ENCODE results near the gene CMTR1. TPM values are rescaled to one million over a fixed set of nuclear protein-coding genes. Genes with fewer than 3 reads are reported as not detected.

Gene CMTR1
- polyA plus RNA-seq, 1 of the 3 experiments (the other 2 are of a cell fraction): 19.8 TPM

- Histone ChIP-seq H3K4me1 (ENCODE audit: control insufficient read depth in 1 of 2, insufficient read depth in 2 of 2, low read depth in 1 of 2, low read length in 1 of 2) (peaks cover 0 to 3% of the 10 kb centered on the region in 2 experiments; a peak in 2 of 4 replicates), H3K9me3 (no peaks in the 10 kb centered on the region), H3K27me3 (ENCODE audit: insufficient read depth) (no peaks in the 10 kb centered on the region), H4K20me1 (ENCODE audit: insufficient read depth) (no peaks in the 10 kb centered on the region; the same call in 1 of the 2 replicates), H3K9ac (no peak overlapping the region), H3K79me2 (ENCODE audit: insufficient read depth) (peaks cover 20% of the 10 kb centered on the region), H2AFZ (ENCODE audit: low read depth) (no peak overlapping the region), H3F3A (replicated peaks; ENCODE audit: insufficient read depth) (peaks cover 3% of the 10 kb centered on the region), H3K36me3 (replicated peaks in 1 of 2; ENCODE audit: control insufficient read depth in 1 of 2, insufficient read depth in 2 of 2, low read length in 1 of 2) (peaks cover 47 to 63% of the 10 kb centered on the region in 2 experiments), H3K27ac (ENCODE audit: low read depth in 2 of 2, low read length in 1 of 2) (peak overlapping the region in 1 of 2 experiments; percentile 37; a peak in 2 of 4 replicates), H3K4me3 (ENCODE audit: low read depth in 2 of 2, low read length in 1 of 2) (no peak overlapping the region), H3K4me2 (no peak overlapping the region), H3K9me2 (no peaks in the 10 kb centered on the region)
- peak; percentile 33 for DNase-seq
- WGBS (ENCODE audit: low lambda C conversion rate): 77% methylated on average over 6 of the region's 6 CpGs
- ChIA-PET CTCF (interaction anchor here (1.5 kb wide), 1 partner anchor 12 kb away, joined by 3 read pairs; no protein-coding TSS in a partner anchor), POLR2A (interaction anchor here (0.6 kb wide), 1 partner anchor 29 kb away, joined by 3 read pairs; no protein-coding TSS in a partner anchor)
- no peak for TF ChIP-seq MEF2A (IDR thresholded peaks at IDR 0.05; ENCODE audit: borderline replicate concordance, low read depth)
- TF ChIP-seq EP300 (IDR thresholded peaks at IDR 0.05; ENCODE audit: borderline replicate concordance in 1 of 2, low read depth in 1 of 2, low read length in 1 of 2): peak in 1 of 2 experiments; percentile 40; a peak in 1 of 4 replicates
These were observed 8.6 kb downstream of the CMTR1 start for GRCh38 chr6:37441651-37442050.

- Histone ChIP-seq H3K9ac (no peak overlapping the region), H3K27ac (ENCODE audit: low read depth in 2 of 2, low read length in 1 of 2) (peak overlapping the region in 1 of 2 experiments; percentile 28; a peak in 1 of 4 replicates), H3K36me3 (replicated peaks in 1 of 2; ENCODE audit: control insufficient read depth in 1 of 2, insufficient read depth in 2 of 2, low read length in 1 of 2) (peaks cover 56 to 65% of the 10 kb centered on the region in 2 experiments), H3K4me2 (no peak overlapping the region), H4K20me1 (ENCODE audit: insufficient read depth) (no peaks in the 10 kb centered on the region; the same call in 1 of the 2 replicates), H3K79me2 (ENCODE audit: insufficient read depth) (peaks cover 17% of the 10 kb centered on the region), H3K4me3 (ENCODE audit: low read depth in 2 of 2, low read length in 1 of 2) (no peak overlapping the region), H3K9me2 (no peaks in the 10 kb centered on the region), H3K4me1 (ENCODE audit: control insufficient read depth in 1 of 2, insufficient read depth in 2 of 2, low read depth in 1 of 2, low read length in 1 of 2) (peaks cover 0 to 3% of the 10 kb centered on the region in 2 experiments; a peak in 2 of 4 replicates), H3F3A (replicated peaks; ENCODE audit: insufficient read depth) (peaks cover 3% of the 10 kb centered on the region), H3K9me3 (no peaks in the 10 kb centered on the region), H2AFZ (ENCODE audit: low read depth) (no peak overlapping the region), H3K27me3 (ENCODE audit: insufficient read depth) (no peaks in the 10 kb centered on the region)
- ChIA-PET POLR2A (no interaction called here), CTCF (interaction anchor here (1.5 kb wide), 1 partner anchor 11 kb away, joined by 3 read pairs; no protein-coding TSS in a partner anchor)
- TF ChIP-seq RFX5 (IDR thresholded peaks at IDR 0.05; ENCODE audit: low read length) (no peak), FOXM1 (IDR thresholded peaks at IDR 0.05; ENCODE audit: low read depth) (no peak), TCF12 (IDR thresholded peaks at IDR 0.05) (no peak), PBX3 (IDR thresholded peaks at IDR 0.05) (no peak), IRF3 (IDR thresholded peaks at IDR 0.05; ENCODE audit: low read depth, low read length) (no peak), RXRA (IDR thresholded peaks at IDR 0.05; ENCODE audit: borderline replicate concordance, low read depth) (no peak), POLR2AphosphoS5 (IDR thresholded peaks at IDR 0.05; ENCODE audit: low read depth, low read length) (no peak), TEAD4 (IDR thresholded peaks at IDR 0.05; ENCODE audit: borderline replicate concordance, insufficient read depth) (no peak), GABPA (IDR thresholded peaks at IDR 0.05; ENCODE audit: low read depth) (no peak), CTCF (IDR thresholded peaks at IDR 0.05) (no peak), FOSL2 (IDR thresholded peaks at IDR 0.05; ENCODE audit: borderline replicate concordance, low read depth) (no peak), MEF2A (IDR thresholded peaks at IDR 0.05; ENCODE audit: borderline replicate concordance, low read depth) (no peak), USF2 (IDR thresholded peaks at IDR 0.05; ENCODE audit: borderline replicate concordance, low read depth, low read length) (no peak), SMC3 (IDR thresholded peaks at IDR 0.05; ENCODE audit: low read depth, low read length) (no peak), MXI1 (IDR thresholded peaks at IDR 0.05; ENCODE audit: low read depth, low read length) (no peak), MAX (IDR thresholded peaks at IDR 0.05; ENCODE audit: low read depth) (no peak)
- 89% methylated on average over 4 of the region's 4 CpGs for WGBS (ENCODE audit: low lambda C conversion rate)
- no peak for DNase-seq
These were observed 9.6 kb downstream of the CMTR1 start for GRCh38 chr6:37442416-37443215.

All from SK-N-SH (cell line).